ENCODE data around the gene CEP72.

The CEP72 gene

DNA sequence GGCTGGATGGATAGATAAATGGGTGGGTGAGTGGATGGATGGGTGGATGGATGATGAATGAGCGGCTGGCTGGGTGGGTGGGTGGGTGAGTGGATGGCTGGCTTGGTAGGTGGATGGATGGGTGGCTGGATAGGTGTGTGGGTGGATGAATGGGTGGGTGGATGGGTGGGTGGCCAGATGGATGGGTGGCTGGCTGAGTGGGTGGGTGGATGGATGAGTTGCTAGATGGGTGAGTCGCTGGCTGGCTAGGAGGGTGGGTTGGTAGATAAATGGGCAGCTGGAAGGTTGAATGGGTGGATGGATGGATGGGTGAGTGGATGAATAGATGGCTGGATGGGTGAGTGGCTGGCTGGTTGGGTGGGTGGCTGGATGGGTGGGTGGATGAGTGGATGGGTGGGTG lies 27.9 kb upstream of the CEP72 start:
- H3K27ac ChIP-seq: no peak overlapping the region
- H2AFZ ChIP-seq (ENCODE audit: low read depth): no peak overlapping the region
- TF ChIP-seq, protein P1, sequence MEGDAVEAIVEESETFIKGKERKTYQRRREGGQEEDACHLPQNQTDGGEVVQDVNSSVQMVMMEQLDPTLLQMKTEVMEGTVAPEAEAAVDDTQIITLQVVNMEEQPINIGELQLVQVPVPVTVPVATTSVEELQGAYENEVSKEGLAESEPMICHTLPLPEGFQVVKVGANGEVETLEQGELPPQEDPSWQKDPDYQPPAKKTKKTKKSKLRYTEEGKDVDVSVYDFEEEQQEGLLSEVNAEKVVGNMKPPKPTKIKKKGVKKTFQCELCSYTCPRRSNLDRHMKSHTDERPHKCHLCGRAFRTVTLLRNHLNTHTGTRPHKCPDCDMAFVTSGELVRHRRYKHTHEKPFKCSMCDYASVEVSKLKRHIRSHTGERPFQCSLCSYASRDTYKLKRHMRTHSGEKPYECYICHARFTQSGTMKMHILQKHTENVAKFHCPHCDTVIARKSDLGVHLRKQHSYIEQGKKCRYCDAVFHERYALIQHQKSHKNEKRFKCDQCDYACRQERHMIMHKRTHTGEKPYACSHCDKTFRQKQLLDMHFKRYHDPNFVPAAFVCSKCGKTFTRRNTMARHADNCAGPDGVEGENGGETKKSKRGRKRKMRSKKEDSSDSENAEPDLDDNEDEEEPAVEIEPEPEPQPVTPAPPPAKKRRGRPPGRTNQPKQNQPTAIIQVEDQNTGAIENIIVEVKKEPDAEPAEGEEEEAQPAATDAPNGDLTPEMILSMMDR (conservative IDR thresholded peaks at IDR 0.05; ENCODE audit: low read depth, low read length): no peak
- no peak overlapping the region for H3K9ac ChIP-seq
- H3K79me2 ChIP-seq (ENCODE audit: insufficient read depth, low read depth): no peaks in the 10 kb centered on the region
- H3K36me3 ChIP-seq (ENCODE audit: insufficient read depth): no peaks in the 10 kb centered on the region
- peaks cover 51% of the 10 kb centered on the region for H3K27me3 ChIP-seq (ENCODE audit: insufficient read depth, low read depth)
- no peaks in the 10 kb centered on the region for H3K4me1 ChIP-seq (ENCODE audit: low read depth, poor library complexity, severe bottlenecking)
- H3K4me2 ChIP-seq: no peak overlapping the region
- H4K20me1 ChIP-seq (ENCODE audit: insufficient read depth): no peaks in the 10 kb centered on the region
- H3K4me3 ChIP-seq (IDR thresholded peaks at IDR 0.05; ENCODE audit: insufficient read depth, low read depth, low read length): no peak overlapping the region

DNA sequence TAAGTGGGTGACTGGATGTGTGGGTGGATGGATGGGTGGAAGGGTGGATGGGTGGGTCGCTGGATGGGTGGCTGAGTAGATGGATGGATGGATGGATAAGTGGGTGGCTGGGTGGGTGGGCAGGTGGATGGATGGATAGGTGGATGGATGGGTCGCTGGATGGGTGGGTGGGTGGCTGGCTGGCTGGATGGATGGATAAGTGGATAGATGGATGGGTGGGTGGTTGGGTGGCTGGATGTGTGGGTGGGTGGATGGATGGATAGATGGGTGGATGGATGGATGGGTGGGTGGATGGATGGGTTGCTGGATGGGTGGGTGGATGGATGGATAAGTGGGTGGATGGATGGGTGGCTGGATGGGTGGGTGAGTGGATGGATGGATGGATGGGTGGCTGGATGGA lies 27.3 kb upstream of the CEP72 start:
- Histone ChIP-seq H3K27me3 (ENCODE audit: insufficient read depth, low read depth) (peaks cover 44% of the 10 kb centered on the region), H3K9ac (no peak overlapping the region), H2AFZ (ENCODE audit: low read depth) (no peak overlapping the region), H3K4me2 (no peak overlapping the region), H3K36me3 (ENCODE audit: insufficient read depth) (no peaks in the 10 kb centered on the region), H3K4me3 (IDR thresholded peaks at IDR 0.05; ENCODE audit: insufficient read depth, low read depth, low read length) (no peak overlapping the region), H3K27ac (no peak overlapping the region), H3K79me2 (ENCODE audit: insufficient read depth, low read depth) (no peaks in the 10 kb centered on the region), H4K20me1 (ENCODE audit: insufficient read depth) (no peaks in the 10 kb centered on the region), H3K4me1 (ENCODE audit: low read depth, poor library complexity, severe bottlenecking) (no peaks in the 10 kb centered on the region)
- TF ChIP-seq, protein P1 (conservative IDR thresholded peaks at IDR 0.05; ENCODE audit: low read depth, low read length): no peak

DNA sequence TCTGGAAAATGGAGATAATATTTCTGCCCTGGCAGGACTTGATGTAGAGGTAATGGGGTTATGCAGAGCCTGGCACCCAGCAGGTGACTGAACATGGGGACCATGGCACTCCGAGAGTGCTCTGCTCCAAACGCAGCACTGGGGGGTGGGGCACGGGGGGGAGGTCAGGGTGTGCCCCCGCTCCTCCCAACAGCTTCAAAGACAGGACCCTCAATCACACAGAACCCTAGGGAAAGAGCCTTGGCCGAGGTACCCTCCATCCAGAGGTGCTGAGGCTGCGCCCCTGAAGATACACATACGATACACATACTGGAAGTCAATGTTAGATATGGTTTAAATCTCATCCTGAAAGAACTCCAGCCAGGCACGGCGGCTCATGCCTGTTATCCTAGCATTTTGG lies 26.6 kb upstream of the CEP72 start:
- no peaks in the 10 kb centered on the region for H3K36me3 ChIP-seq (ENCODE audit: insufficient read depth)
- H3K27ac ChIP-seq: no peak overlapping the region
- no peak overlapping the region for H2AFZ ChIP-seq (ENCODE audit: low read depth)
- no peak overlapping the region for H3K4me2 ChIP-seq
- H3K4me3 ChIP-seq (IDR thresholded peaks at IDR 0.05; ENCODE audit: insufficient read depth, low read depth, low read length): no peak overlapping the region
- H3K9ac ChIP-seq: no peak overlapping the region
- no peaks in the 10 kb centered on the region for H4K20me1 ChIP-seq (ENCODE audit: insufficient read depth)
- H3K4me1 ChIP-seq (ENCODE audit: low read depth, poor library complexity, severe bottlenecking): peaks cover 2% of the 10 kb centered on the region
- no peaks in the 10 kb centered on the region for H3K79me2 ChIP-seq (ENCODE audit: insufficient read depth, low read depth)
- peaks cover 37% of the 10 kb centered on the region for H3K27me3 ChIP-seq (ENCODE audit: insufficient read depth, low read depth)
- TF ChIP-seq, protein P1 (conservative IDR thresholded peaks at IDR 0.05; ENCODE audit: low read depth, low read length): no peak

DNA sequence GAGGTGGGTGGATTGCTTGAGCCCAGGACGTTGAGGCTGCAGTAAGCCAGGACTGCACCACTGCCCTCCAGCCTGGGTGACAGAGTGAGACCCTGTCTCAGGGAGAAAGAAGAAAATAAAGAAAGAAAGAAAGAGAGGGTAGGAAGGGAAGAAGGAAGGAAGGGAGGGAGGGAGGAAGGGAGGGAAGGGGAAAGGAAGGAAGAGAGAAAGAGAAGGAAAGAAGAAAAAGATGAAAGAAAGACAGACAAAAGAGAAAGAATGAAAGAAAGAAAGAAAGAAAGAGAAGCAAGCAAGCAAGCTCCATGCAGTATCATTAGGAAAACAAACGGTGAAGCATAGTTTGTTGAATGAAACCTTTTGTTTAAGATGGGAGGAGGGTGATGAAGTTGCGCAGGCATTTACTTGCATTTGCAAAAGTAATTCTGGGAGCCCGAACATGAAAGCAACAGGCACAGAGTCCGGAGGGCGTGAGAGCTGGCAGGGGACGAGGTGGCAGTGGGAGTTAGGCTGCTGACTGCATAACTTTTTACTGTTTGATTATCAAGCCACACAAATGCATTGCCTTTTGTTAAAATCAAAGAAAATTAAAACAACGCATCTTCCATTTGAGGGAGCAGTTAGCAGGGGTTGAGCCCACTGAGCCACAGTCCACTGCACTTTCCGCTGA lies 26.0 kb upstream of the CEP72 start:
- no peak overlapping the region for H3K9ac ChIP-seq
- TF ChIP-seq, protein P1 (conservative IDR thresholded peaks at IDR 0.05; ENCODE audit: low read depth, low read length): no peak
- H3K4me3 ChIP-seq (IDR thresholded peaks at IDR 0.05; ENCODE audit: insufficient read depth, low read depth, low read length): no peak overlapping the region
- no peaks in the 10 kb centered on the region for H3K36me3 ChIP-seq (ENCODE audit: insufficient read depth)
- H3K4me2 ChIP-seq: no peak overlapping the region
- no peak overlapping the region for H3K27ac ChIP-seq
- no peaks in the 10 kb centered on the region for H3K79me2 ChIP-seq (ENCODE audit: insufficient read depth, low read depth)
- peaks cover 8% of the 10 kb centered on the region for H3K4me1 ChIP-seq (ENCODE audit: low read depth, poor library complexity, severe bottlenecking)
- H3K27me3 ChIP-seq (ENCODE audit: insufficient read depth, low read depth): peaks cover 33% of the 10 kb centered on the region
- no peak overlapping the region for H2AFZ ChIP-seq (ENCODE audit: low read depth)
- no peaks in the 10 kb centered on the region for H4K20me1 ChIP-seq (ENCODE audit: insufficient read depth)

All from KMS-11 (cell line).